Inflammatory macrophage (primary cell): Measurements from ENCODE around the gene P4HA2.

Experiments
- DNase-seq, 2 donors: peaks; one replicate each; pipeline ENCODE4 v3.0.0-alpha.2; 2020 to 2022
- total RNA-seq, 18 experiments: gene quantifications; one replicate each; lab custom pipeline; 2026; ENCODE audit warnings: mixed read lengths in 6 of 18, inconsistent platforms in 2 of 18; lab: John Stamatoyannopoulos, UW

Gene P4HA2
- 7.7 to 22.6 (median 17.3) reads per million in 18 experiments for total RNA-seq

DNA sequence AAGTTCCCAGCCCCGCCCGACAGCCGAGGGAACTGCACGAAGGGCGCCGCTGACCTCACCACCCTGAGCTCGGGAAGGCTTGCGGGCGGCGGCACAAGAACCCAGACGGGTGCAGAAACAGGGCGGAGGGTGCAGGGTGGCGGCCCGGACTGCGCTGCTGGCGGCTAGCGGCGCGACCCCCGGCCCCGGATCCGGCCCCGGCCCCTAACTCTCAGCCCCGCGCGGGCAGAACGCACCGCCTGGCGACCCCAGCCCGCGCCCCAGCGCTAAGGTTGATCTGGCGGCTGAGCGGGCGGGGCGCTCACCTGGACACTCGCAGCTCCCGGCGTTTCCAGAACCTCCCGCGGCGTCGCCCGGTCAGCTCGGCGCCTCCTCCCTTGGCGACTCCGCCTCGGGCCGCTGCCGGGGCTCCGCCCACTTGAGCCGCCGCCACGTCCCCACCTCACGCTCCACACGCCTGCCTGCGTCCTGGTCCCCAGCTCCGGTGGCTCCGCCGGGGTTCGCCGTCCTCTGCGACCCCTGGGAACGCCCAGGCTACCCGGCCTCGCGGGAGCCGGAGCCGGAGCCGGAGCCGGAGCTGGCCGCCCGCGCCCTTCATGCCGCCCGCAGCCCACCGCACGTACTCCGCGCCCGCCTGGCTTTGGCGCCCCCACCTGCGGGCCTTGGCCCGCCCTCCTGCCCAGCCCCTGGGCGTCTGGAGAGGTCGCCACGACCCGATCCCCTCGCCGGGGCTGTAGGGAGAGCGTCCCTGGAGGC lies at the start of gene P4HA2:
TSS of gene P4HA2 (minus strand) at position 369 of the 756 bp plus-strand sequence. CDS start 9,227 bp downstream, outside the sequence.
- peak; percentile 56 to 72 for DNase-seq

DNA sequence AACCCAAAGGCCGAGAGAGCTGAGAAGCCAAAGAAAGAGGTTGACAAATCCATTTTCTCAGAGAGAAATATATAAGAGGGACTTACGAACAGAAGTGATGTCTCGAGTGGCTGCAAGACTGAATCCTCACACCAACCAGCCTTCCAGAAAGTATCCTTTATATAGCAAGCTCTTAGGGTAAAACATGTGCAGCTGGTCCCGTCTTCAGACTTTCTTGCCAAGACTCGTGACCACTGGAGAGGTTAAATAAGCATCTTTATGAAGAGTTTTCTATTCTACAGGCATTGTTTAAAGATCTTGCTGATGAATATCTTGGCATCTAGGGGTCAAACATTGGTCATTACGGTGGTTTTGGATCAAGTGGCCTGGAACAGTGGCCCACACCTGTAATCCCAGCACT lies 49.6 kb upstream of the P4HA2 start:
- DNase-seq = no peak

DNA sequence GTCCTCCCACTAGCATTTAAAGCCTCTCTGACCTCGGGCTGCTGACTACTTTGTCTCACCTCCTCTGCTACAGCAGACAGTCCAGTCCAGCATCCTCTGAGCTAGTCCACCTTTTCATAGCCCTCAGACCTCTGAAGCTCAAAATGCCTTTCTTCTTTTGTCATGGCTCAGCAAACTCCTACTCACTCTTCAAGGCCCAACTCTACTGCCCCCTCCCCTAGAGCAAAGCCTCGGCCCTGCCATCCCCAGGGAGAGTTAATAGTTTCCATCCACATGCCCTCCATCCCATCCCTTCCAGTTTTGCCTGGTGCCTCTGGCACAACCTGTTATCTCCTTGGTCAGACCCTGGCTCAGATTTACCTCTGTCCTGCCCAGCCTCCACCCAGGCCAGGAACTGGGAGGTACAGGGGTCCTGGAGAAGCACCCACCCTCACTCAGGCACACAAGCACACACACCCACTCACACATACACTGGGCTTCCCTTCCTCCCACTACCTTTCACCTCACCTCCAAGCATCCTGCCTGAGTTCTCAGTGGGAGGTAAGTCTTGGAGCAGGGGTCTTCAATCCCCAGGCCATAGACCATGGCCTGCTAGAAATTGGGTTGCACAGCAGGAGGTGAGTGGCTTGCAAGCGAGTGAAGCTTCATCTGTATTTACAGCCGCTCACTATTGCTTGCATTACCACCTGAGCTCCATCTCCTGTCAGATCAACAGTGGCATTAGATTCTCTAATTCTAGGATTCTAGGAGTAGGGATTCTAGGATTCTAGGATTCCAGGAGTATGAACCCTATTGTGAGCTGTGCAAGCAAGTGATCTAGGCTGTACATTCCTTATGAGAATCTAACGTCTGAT lies 47.9 kb upstream of the P4HA2 start:
- DNase-seq = no peak

DNA sequence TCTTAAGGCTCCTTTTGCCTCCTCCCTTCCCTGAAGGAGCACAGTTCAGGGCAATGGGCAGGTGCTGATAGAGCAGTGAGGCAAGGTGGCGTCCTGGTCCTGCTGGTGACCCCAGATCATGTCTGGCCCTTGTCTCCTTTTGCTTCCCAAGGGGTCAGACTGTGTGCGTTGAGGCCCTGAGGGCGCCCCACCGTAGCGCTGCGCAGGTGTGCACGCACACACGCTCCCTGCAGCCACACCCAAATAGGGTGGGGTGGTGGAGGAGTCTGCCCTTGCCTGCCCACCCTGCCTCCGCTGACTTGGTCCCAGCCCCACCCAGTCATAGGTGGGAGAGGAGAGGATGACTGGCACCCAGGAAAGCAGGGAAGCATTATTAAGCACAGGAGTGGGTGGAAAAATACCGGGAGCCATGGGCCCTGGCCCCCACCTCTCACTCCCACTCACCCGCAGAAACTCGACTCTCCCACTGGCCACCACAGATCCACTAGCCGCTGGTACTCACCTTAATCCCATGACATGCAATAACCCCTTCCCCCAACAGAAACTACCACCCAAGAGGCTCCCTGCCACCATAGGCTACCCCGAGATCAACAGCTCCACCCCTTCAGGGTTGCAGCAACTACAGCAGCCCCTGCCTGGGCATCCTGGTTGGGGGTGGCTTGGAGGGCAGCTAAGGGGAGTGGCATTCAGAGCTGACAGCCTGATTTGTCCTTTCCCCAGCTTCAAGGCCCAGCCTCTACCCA lies 46.6 kb upstream of the P4HA2 start:
- DNase-seq = no peak

DNA sequence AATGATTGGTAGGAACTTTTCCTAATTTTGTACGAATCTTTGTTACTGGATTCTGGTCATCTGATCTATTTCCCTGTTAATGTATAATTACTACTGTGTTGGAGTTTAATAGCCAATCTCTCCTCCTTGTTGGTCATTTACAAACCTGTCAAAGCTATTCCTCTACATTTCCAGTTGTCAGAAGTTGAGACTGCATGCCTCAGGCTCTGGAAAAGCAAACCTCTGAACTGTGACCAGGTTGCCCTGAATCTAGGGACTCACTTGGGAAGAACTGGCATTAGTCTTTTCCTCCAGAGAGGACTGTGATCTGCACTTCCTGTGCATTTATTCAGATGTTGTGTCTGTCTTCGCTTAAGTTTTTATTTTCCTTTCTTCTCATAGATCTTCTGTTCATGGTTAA lies 46.0 kb upstream of the P4HA2 start:
- no peak for DNase-seq

DNA sequence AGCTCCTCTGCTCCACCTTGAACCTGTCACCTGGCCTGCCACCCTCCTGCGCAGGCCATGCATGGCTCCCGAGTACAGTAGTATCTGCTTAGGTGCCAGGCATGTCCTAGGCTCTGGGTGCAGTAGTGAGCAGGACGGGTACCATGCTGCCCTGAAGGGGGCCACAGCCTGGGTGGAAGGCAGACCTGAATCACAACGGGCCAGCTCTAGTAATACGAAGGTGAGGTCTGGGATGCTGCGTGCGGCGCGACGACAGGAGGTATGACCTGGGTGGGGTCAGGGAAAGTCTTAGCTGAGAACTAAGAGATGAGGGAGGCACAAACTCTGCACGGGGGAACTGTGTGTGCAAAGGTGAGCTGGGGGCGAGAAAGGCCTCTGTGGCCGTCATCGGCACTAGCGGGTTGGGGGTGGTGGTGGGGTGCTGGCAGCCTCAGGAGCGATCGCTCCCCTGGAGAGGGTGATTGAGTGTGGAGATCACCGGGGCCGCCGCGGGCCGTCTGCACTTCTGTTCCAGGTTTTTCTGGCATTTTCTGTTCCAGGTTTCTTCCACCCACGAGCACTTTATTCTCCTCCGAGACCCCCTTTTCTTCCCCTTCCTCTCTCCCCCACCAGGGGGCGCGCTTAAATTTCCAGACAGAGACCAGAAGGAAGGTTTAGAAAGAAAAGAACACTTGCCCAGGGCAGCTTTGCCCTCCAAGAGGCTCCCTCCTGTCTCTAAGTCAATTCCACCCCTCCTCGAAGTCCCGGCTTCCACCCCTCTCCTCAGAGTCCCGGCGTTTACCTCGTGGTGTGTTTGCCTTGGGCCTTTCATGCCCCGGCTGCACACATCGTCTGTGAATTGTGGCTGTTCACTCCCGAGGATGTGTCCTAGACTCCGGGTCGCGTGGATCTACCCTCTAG lies 44.9 kb upstream of the P4HA2 start:
- DNase-seq = peak; percentile 38 to 61

DNA sequence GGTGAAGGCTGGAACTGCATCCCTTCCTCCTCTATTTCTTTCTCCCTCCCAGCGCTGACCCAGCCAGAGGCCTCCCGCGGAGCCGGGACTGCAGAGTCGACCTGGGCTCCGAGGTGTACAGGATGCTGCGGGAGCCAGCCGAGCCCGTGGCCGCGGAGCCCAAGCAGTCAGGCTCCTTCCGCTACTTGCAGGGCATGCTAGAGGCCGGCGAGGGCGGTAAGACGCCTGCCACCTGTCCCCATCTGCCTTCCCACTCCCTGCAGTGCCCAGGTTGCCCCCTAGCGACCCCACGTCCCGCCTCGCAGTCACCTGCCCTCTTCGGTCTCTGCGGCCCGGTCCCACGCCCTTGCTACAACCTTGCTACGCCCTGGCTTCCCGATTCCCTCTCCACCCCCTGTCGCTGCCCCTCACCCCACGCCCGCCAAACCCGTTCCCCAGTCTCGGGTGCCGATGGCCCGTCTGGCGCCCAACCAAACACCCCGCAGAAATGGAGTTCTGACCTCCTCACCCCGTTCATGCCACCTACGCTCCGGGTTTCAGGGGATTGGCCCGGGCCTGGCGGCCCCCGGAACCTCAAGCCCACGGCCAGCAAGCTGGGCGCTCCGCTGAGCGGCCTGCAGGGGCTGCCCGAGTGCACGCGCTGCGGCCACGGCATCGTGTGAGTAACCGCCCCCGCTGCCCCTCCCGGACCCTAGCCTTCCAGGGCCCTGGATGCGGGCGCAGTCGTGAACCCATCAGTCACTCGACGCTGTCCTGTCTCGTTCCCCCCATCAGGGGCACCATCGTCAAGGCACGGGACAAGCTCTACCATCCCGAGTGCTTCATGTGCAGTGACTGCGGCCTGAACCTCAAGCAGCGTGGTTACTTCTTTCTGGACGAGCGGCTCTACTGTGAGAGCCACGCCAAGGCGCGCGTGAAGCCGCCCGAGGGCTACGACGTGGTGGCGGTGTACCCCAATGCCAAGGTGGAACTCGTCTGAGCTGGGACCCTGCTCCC lies 43.9 kb upstream of the P4HA2 start:
- no peak for DNase-seq

DNA sequence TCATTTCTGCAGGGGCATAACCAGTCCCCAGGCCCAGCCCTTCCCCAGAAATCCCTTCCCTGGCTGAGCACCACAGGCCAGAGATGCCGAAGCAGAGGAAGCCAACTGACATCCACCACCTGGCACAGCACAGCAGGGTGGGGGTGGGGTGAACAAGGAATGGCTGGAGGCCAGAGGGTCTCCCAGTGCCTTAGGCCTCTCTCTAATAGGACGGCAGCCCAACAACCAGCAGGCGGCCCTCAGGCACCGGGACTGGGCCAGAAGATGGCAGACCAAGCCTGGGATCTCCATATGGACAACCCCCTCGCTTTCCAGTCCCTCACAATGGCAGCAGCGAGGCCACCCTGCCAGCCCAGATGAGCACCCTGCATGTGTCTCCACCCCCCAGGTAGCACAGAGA lies 43.1 kb upstream of the P4HA2 start:
- no peak for DNase-seq

DNA sequence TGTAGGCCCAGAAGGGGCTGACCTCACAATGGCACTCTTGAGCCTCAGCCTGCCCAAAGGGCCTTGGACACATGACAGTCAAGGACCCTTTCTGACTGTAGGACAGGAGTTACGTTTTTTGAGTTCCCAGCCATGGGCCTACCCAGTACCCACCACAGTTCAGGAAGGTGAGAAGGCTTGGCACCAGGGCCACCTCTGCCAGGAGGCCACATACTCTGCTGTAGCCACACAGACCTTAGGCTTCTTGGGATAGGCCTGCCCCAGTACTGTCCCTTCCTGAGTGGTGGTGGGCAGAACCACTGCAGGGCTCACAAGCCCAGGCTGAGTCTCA lies 42.6 kb upstream of the P4HA2 start:
- DNase-seq = no peak

DNA sequence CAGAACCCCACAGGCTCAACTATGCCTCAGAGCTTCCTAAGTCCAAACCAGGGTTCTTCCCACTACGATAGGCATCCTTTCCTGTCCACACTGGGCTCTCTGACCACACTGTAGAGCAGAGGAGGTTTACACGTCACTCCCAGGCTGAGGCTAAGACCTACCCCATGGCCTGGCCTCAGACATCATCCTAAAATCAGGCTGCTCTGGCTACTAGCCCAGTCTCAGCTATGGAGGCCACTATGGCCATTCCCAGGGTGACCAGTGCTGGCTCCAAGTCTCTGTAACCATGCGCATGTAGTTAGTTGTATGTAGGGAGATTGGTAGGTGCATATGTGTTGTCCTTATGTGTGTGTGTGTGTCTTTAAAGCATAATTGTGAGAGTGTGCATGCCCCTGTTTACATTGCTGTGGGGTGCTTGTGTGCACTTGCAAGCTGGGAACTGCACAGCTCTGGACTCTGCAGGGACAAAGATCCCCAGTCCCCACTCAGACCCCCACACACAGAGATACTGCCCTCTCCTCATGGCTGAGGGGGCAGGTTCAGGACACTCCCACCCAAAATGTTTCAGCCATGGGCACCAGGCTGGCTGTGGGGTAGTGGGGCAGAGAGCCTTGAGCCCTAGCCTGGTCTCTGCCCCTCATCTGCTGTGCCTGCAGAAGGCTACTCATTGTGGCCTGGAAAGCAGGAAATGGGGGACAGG lies 42.1 kb upstream of the P4HA2 start:
- no peak for DNase-seq

DNA sequence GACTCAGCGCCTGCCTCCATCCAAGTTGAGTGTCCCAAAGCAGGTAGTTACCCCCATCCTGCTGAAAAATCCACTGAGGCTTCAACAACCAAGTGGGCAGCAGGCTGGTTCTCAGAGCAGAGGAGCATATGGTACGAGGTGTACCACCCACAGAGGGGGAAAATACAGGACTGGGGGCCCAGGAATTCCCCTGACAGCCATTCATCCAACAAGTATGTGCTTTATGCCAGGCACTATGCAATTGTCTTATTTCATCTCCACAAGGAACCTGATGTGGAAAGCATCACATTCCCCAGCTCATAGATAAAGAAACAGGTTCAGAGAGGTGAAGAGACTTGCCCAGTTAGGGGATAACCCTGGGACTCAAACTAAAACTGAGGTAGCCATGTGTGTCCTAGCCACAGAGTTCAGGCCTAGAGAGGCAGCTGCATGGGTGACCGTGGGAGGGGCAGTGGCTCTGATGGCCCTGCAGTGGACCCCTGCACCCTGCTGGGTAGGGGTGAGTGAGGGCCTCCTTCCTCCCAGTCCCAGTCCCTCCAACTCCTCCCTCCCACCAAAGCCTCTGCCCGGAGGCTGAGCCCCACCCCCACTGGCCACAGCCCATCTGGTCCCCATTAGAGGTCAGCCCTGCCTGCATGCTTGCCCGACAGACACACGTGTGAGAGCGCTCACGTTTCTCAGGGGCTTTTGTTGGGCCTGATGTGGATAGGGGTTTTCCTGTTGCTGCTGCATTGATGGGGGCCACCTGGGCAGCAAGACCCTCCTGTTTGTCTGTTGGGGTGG lies 41.3 kb upstream of the P4HA2 start:
- DNase-seq = no peak

DNA sequence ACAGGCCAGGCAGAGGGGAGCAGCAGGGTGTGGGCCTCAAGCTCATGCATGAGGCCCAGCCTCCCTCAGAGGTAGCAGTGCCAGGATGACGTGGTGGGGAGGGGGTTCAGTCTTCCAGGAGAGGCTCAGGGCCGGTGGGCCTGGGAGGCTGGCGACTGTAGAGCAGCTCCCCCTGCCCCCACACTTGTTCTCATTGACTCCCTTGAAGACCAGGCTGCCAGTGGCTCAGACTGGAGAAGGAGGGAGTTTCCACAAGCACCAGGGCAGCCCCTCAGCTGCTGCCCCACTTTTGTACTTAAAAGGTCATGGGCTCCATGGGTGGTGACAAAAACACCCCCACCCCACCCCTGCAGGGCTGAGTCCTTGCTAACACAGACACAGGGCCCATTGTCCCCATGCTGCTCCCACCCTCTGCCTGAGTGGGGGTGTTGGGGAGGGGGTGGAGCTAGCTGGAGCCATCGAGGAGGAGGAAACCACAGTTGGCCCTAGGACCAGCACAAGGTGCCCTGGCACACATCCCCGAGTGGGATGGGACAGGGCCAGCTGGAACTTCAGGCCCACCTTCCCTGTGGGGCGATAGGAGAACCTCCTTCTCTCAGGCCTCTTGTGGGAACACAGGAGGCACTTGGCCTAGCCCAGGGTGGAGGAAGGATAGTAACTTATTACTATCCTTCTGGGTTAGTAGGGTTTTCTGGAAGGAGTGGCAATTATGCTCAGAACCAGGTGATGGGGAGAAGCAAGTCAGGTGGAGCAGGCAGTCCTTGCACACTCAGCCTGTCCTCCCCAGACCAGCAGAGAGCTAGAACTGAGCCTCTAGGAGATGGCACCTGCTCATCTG lies 40.5 kb upstream of the P4HA2 start:
- no peak for DNase-seq

DNA sequence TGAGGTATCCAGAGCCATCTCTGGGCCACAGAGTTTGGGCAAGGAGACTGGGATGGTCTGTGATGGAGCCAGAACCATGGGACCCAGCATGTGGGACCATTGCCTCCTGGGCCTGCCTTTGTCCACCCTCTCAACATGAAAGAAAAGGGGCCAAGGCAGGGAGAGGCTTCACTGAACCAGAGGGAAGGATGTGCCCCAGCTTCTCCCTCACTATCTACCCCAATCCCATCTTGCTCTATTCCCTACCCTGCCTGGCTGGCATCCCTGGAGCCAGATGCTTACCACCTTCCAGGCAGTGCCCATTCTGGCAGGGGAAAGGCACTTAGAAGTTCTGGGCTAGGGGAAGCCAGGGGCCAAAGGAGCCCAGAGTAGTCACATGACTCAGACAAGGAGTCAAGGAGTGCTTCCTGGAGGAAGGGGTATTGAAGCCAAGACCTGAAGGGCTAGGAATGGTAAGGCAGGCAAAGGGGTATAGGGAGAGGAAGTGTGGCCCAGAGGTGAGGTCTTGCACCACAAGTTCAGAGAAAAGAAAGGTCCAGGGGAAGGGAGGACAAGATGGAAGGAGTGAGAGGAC lies 39.6 kb upstream of the P4HA2 start:
- no peak for DNase-seq

DNA sequence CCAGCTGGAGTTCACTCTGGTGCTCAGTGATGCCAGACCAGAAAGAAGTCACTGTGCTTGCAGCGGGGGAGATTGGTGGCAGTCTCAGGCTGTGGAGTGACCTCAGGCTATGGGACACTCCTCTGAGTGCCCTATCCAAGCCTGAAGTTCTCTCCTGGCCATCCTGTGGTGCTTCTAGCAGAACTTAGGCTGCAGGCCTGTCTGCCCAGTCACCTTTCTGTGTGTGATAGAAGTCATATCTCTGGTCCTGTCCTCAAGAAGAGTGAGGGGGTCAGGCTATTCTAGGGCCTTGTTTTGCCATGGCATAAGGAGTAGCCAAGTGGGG lies 39.1 kb upstream of the P4HA2 start:
- DNase-seq = no peak

DNA sequence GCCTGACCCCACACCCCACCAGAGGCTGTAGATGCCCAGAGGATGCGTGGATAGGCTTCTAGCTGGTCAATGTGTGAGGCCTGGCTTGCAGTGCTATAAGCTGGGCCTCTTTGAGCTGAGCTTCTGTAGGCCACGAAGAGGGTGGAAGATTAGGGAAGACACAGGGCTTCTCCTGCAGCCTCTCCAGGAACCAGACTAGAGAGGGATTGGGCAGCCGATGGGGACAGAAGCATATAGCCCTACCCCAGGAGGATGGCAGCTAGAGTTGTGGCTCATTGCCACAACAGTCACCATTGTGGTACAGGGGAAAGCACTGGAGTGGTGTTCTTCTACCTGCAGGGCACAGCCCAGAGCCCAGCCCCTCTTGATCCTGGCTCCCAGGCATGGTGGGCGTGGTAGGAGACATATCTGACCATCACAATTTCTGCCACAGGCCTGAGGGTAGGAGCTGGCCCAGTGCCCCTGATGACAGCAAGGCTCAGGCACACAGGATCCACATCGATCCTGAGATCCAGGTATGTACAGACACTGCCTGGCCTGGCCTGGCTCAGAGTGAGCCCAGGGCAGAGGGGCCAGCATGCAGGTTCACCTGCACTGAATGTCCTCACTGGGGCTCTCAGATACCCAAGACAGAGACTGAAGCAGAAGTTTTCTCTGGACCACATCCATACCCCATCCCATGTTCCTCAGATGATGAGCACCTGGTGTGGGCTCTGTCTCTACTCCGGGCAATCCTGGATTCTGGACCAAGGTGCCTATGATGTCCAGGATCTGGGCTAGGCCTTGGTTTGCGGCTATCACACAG lies 38.6 kb upstream of the P4HA2 start:
- DNase-seq = no peak

DNA sequence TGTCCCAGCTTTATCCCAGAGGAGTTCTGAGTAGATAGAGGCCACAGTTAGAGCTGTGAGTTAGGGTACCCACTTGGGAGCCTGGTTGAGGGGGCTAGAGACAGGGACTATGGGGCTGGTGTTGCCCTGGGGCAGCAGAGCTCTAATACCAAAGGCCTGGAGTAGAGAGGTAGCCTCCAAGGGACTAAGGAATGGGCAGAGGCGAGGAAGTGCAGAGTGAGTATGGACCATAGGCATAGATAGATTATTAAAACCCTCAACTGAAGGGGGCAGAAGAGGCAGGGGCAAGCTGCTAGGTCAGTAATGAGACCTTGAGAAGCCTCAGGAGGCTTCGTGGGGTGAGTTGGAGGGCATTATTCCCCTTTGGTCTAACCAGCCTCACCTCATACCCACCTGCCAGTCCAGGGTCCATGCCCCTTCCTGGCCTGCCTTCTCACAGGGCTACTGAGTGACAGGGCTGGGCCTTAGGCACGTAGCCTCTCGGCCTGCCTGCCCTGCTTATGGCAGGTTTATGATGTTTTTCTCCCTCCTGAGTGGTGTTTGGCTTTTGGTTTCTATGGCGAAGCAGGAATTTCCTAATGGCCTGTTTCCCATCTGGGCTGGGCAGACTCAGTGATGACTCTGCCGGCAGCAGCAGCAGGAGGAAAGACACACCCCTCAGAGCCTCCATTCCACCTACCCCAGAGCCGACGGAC lies 37.8 kb upstream of the P4HA2 start:
- DNase-seq = no peak
